ENCODE data around the gene SLC66A2. TPM values are rescaled to one million over a fixed set of nuclear protein-coding genes. Genes with fewer than 3 reads are reported as not detected.

SLC66A2 gene
- total RNA-seq, 2 donors from 2014 or later: 30.4 to 50.8 TPM

GRCh38 chr18:79877163-79878091 is 74.0 kb downstream of the SLC66A2 start:
- no peaks in the 10 kb centered on the region for H3K9me3 ChIP-seq
- WGBS, 2 donors: 42 to 52% methylated on average over 25 to 38 of the region's 38 CpGs
- ATAC-seq: no peak
- H3K27me3 ChIP-seq: no peaks in the 10 kb centered on the region
- H3K4me1 ChIP-seq: peaks cover 6% of the 10 kb centered on the region
- no peak for DNase-seq
- H3K27ac ChIP-seq: no peak overlapping the region
- no peak overlapping the region for H3K4me3 ChIP-seq
- no peak for TF ChIP-seq POLR2A (IDR thresholded peaks at IDR 0.05)
- TF ChIP-seq CTCF (IDR thresholded peaks at IDR 0.05): no peak
- intact Hi-C loops (cut with DNase I): no loop called here
- H3K36me3 ChIP-seq (replicated peaks in 1 of 2; ENCODE audit: insufficient read depth in 1 of 2, low read depth in 2 of 2): no peaks in the 10 kb centered on the region

- Histone ChIP-seq H3K27me3 (no peaks in the 10 kb centered on the region), H3K27ac (no peak overlapping the region), H3K36me3 (replicated peaks in 1 of 2; ENCODE audit: insufficient read depth in 1 of 2, low read depth in 2 of 2) (no peaks in the 10 kb centered on the region), H3K9me3 (no peaks in the 10 kb centered on the region), H3K4me1 (peaks cover 6% of the 10 kb centered on the region), H3K4me3 (no peak overlapping the region)
- ATAC-seq: no peak
- TF ChIP-seq CTCF (IDR thresholded peaks at IDR 0.05): no peak
- TF ChIP-seq POLR2A (IDR thresholded peaks at IDR 0.05): no peak
- WGBS, 2 donors: 68 to 90% methylated on average over 2 to 16 of the region's 16 CpGs
- DNase-seq: no peak
- intact Hi-C loops (cut with DNase I): no loop called here
These were observed 75.0 kb downstream of the SLC66A2 start for GRCh38 chr18:79876497-79876896.

- no peak overlapping the region for H3K4me3 ChIP-seq
- 84% methylated on average over 22 of the region's 23 CpGs; no CpG with 5 or more reads in 1 of the 2 donors for WGBS, 2 donors
- H3K27me3 ChIP-seq: no peaks in the 10 kb centered on the region
These were observed 75.5 kb downstream of the SLC66A2 start for GRCh38 chr18:79875931-79876461.

GRCh38 chr18:79875531-79875919 is 75.9 kb downstream of the SLC66A2 start:
- Histone ChIP-seq H3K9me3 (no peaks in the 10 kb centered on the region), H3K36me3 (replicated peaks in 1 of 2; ENCODE audit: insufficient read depth in 1 of 2, low read depth in 2 of 2) (no peaks in the 10 kb centered on the region), H3K27ac (no peak overlapping the region), H3K4me1 (peaks cover 6% of the 10 kb centered on the region), H3K4me3 (no peak overlapping the region), H3K27me3 (no peaks in the 10 kb centered on the region)
- intact Hi-C loops (cut with DNase I): no loop called here
- no peak for TF ChIP-seq CTCF (IDR thresholded peaks at IDR 0.05)
- no peak for TF ChIP-seq POLR2A (IDR thresholded peaks at IDR 0.05)
- ATAC-seq (no peak), DNase-seq (no peak)
- WGBS, 2 donors: 77 to 82% methylated on average over 3 to 15 of the region's 15 CpGs

More at GRCh38 chr18:79875931-79876461, 75.5 kb downstream of the SLC66A2 start:
- Histone ChIP-seq H3K36me3 (replicated peaks in 1 of 2; ENCODE audit: insufficient read depth in 1 of 2, low read depth in 2 of 2) (no peaks in the 10 kb centered on the region), H3K9me3 (no peaks in the 10 kb centered on the region), H3K27ac (no peak overlapping the region), H3K4me1 (peaks cover 6% of the 10 kb centered on the region)
- ATAC-seq (no peak), DNase-seq (no peak)
- TF ChIP-seq CTCF (IDR thresholded peaks at IDR 0.05): no peak
- no peak for TF ChIP-seq POLR2A (IDR thresholded peaks at IDR 0.05)
- intact Hi-C loops (cut with DNase I): no loop called here
